MM.1S (cell line): ENCODE measurements around the gene GHRH.

Experiments used
- DNase-seq: peaks from one replicate; pipeline ENCODE4 v3.0.0-alpha.2; 2015
- H2AFZ ChIP-seq: fragments of 300-600 bp; sonication (generic); 2 replicates; pipeline ENCODE4 v1.6.0; 2016; ENCODE audit warnings: antibody characterized with exemption, low read length
- H3F3A ChIP-seq: fragments of 300-600 bp; sonication (generic); 2 replicates; pipeline ENCODE4 v1.6.1; 2016; ENCODE audit warnings: mild to moderate bottlenecking, antibody characterized with exemption, low read length, moderate library complexity, mixed read lengths; ENCODE audit not compliant: insufficient read depth
- H3K27ac ChIP-seq: fragments of 300-600 bp; sonication (generic); 2 replicates; pipeline ENCODE4 v1.5.1; 2016; ENCODE audit warnings: mild to moderate bottlenecking, low read length
- H3K27me3 ChIP-seq: fragments of 300-600 bp; sonication (generic); replicated peaks from 2 replicates; pipeline ENCODE4 v1.6.0; 2016; ENCODE audit warnings: low read length; ENCODE audit not compliant: insufficient read depth
- H3K36me3 ChIP-seq: fragments of 300-600 bp; sonication (generic); replicated peaks from 2 replicates; pipeline ENCODE4 v1.6.1; 2016; ENCODE audit warnings: mild to moderate bottlenecking, low read length, mixed read lengths; ENCODE audit not compliant: insufficient read depth
- H3K4me1 ChIP-seq: fragments of 300-600 bp; sonication (generic); 2 replicates; pipeline ENCODE4 v1.6.1; 2016; ENCODE audit warnings: low read length, mixed read lengths
- H3K4me2 ChIP-seq: fragments of 300-600 bp; sonication (generic); 2 replicates; pipeline ENCODE4 v1.6.0; 2016; ENCODE audit warnings: low read depth, low read length
- H3K4me3 ChIP-seq: fragments of 300-600 bp; sonication (generic); 2 replicates; pipeline ENCODE4 v1.5.1; 2016; ENCODE audit warnings: low read length, mixed read lengths
- H3K79me2 ChIP-seq: fragments of 300-600 bp; sonication (generic); 2 replicates; pipeline ENCODE4 v1.6.1; 2016; ENCODE audit warnings: mixed run types, low read length, mixed read lengths
- H3K9ac ChIP-seq: fragments of 300-600 bp; sonication (generic); 2 replicates; pipeline ENCODE4 v1.6.1; 2016; ENCODE audit warnings: low read length, mixed read lengths
- H3K9me2 ChIP-seq: fragments of 300-600 bp; sonication (generic); replicated peaks from 2 replicates; pipeline ENCODE4 v1.6.1; 2016; ENCODE audit warnings: mild to moderate bottlenecking, low read length, mixed read lengths; ENCODE audit not compliant: insufficient read depth
- H3K9me3 ChIP-seq: fragments of 300-600 bp; sonication (generic); replicated peaks from 2 replicates; pipeline ENCODE4 v1.6.1; 2016; ENCODE audit warnings: mild to moderate bottlenecking, low read length, mixed read lengths; ENCODE audit not compliant: insufficient read depth
- H4K20me1 ChIP-seq: fragments of 300-600 bp; sonication (generic); 2 replicates; pipeline ENCODE4 v1.6.1; 2016; ENCODE audit warnings: mild to moderate bottlenecking, low read length, moderate library complexity, mixed read lengths; ENCODE audit not compliant: insufficient read depth
- EZH2 ChIP-seq: fragments of 300-600 bp; sonication (generic); optimal IDR thresholded peaks from 2 replicates; pipeline ENCODE3; 2017; ENCODE audit warnings: low read depth, mild to moderate bottlenecking, antibody characterized with exemption, low read length, mixed read lengths
- EZH2phosphoT487 ChIP-seq: fragments of 300-600 bp; sonication (generic); IDR thresholded peaks from 2 replicates; pipeline ENCODE4 v1.6.1; 2018; ENCODE audit warnings: antibody characterized with exemption, low read length
- TF ChIP-seq, protein P1 (sequence below): fragments of 300-600 bp; sonication (generic); IDR thresholded peaks from 2 replicates; pipeline ENCODE4 v1.5.1; 2016; ENCODE audit warnings: antibody characterized with exemption, low read length, mixed read lengths

The GHRH gene

DNA sequence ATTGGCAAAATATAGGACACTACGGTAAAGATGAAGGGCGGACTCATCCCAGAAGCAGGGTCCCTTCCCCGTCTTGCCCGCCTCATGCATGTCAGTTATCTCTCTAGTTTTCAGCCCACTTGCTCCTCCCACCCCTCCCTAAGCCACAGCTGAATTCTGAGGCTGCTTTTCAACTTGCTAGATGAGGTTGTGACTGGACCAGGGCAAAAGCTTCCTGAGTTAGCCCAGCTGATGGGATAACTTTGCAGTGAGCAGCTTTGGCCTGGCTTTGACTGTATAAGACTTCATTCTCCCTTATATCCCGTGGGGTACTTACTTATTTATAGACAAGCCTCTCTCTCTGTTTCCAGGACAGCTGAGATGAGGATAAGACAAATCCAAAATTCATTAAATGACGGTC lies 23.2 kb downstream of the GHRH start:
- no peak overlapping the region for H2AFZ ChIP-seq
- no peaks in the 10 kb centered on the region for H3K27me3 ChIP-seq
- no peak overlapping the region for H3K4me2 ChIP-seq
- no peaks in the 10 kb centered on the region for H3K79me2 ChIP-seq
- TF ChIP-seq EZH2 (no peak), EZH2phosphoT487 (no peak)
- TF ChIP-seq, protein P1, sequence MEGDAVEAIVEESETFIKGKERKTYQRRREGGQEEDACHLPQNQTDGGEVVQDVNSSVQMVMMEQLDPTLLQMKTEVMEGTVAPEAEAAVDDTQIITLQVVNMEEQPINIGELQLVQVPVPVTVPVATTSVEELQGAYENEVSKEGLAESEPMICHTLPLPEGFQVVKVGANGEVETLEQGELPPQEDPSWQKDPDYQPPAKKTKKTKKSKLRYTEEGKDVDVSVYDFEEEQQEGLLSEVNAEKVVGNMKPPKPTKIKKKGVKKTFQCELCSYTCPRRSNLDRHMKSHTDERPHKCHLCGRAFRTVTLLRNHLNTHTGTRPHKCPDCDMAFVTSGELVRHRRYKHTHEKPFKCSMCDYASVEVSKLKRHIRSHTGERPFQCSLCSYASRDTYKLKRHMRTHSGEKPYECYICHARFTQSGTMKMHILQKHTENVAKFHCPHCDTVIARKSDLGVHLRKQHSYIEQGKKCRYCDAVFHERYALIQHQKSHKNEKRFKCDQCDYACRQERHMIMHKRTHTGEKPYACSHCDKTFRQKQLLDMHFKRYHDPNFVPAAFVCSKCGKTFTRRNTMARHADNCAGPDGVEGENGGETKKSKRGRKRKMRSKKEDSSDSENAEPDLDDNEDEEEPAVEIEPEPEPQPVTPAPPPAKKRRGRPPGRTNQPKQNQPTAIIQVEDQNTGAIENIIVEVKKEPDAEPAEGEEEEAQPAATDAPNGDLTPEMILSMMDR, result no peak
- no peaks in the 10 kb centered on the region for H3F3A ChIP-seq
- H3K9ac ChIP-seq, result no peak overlapping the region
- no peaks in the 10 kb centered on the region for H3K4me1 ChIP-seq
- no peak overlapping the region for H3K27ac ChIP-seq
- no peaks in the 10 kb centered on the region for H3K9me3 ChIP-seq
- peaks cover 8% of the 10 kb centered on the region for H3K36me3 ChIP-seq
- no peak overlapping the region for H3K4me3 ChIP-seq
- no peaks in the 10 kb centered on the region for H3K9me2 ChIP-seq
- no peaks in the 10 kb centered on the region for H4K20me1 ChIP-seq
- no peak for DNase-seq

DNA sequence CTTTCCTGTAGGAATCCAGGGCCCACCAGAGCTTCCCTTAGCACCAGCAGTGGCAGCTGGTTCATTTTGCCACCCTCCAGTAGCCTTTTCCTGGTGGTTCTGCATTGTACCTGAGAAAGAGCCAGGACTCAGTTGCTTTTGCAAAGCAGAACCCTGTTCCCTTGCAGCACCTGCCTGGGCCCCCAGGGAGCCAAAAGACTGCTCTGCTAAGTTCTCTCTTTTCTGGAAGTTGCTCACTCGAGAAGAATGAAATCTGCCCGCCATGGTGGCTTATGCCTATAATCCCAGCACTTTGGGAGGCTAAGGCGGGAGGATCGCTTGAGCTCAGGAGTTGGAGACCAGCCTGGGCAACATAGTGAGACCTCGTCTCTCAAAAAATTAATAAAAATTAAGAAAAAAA lies 24.0 kb downstream of the GHRH start:
- Histone ChIP-seq H4K20me1 (no peaks in the 10 kb centered on the region), H3K27me3 (no peaks in the 10 kb centered on the region), H3K9me2 (no peaks in the 10 kb centered on the region), H3K36me3 (peaks cover 9% of the 10 kb centered on the region), H3K9me3 (no peaks in the 10 kb centered on the region), H2AFZ (no peak overlapping the region), H3K79me2 (no peaks in the 10 kb centered on the region), H3K4me1 (no peaks in the 10 kb centered on the region), H3K4me2 (no peak overlapping the region), H3K27ac (no peak overlapping the region), H3K9ac (no peak overlapping the region), H3F3A (no peaks in the 10 kb centered on the region), H3K4me3 (no peak overlapping the region)
- TF ChIP-seq EZH2phosphoT487 (no peak), EZH2 (no peak)
- TF ChIP-seq, protein P1, result no peak
- no peak for DNase-seq

DNA sequence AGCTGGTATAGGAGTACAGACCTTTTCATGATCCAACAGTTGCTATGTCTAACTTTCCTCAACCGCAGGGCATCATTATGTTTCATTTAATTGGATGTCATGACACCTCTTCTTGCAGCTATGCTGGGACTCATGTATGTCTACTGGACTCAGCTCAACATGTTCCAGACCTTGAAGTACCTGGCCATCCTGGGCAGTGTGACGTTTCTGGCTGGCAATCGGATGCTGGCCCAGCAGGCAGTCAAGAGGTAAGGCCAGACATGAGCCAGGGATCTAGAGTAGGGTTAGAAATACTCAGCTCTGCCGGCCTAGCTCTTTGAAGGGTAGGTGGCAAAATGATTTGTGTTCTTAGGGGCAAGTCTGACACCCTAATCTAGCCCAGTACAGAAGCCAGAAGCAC lies 25.2 kb downstream of the GHRH start:
- Histone ChIP-seq H3K4me1 (no peaks in the 10 kb centered on the region), H3K27ac (no peak overlapping the region), H3K36me3 (peaks cover 11% of the 10 kb centered on the region), H3K4me2 (no peak overlapping the region), H3K9me2 (no peaks in the 10 kb centered on the region), H3K27me3 (no peaks in the 10 kb centered on the region), H3K9ac (no peak overlapping the region), H2AFZ (no peak overlapping the region), H3K9me3 (no peaks in the 10 kb centered on the region), H3F3A (no peaks in the 10 kb centered on the region), H3K79me2 (no peaks in the 10 kb centered on the region), H4K20me1 (no peaks in the 10 kb centered on the region), H3K4me3 (no peak overlapping the region)
- TF ChIP-seq EZH2 (no peak), EZH2phosphoT487 (no peak)
- TF ChIP-seq, protein P1, result no peak
- DNase-seq, result no peak
